ENCODE data around the gene ACOT11.

GRCh38 chr1:54546651-54547401 is 1.2 kb upstream of the ACOT11 start:
- TF ChIP-seq POLR2A (IDR thresholded peaks at IDR 0.05; ENCODE audit: low read depth, low read length): no peak
- no peak for TF ChIP-seq POLR2AphosphoS5 (IDR thresholded peaks at IDR 0.05; ENCODE audit: low read depth, low read length)
- no peak for TF ChIP-seq TAF1 (IDR thresholded peaks at IDR 0.05; ENCODE audit: borderline replicate concordance, low read depth, low read length)
